Fibroblast of the aortic adventitia (primary cell): ENCODE results near the gene SRSF3. TPM values are rescaled to one million over a fixed set of nuclear protein-coding genes. Genes with fewer than 3 reads are reported as not detected.
A peak's percentile ranks its signal among the peaks of the same experiment; 100 is the strongest.
"Not testable (repeated sequence)": the region's sequence is repeated elsewhere in the genome, so short reads cannot be mapped to it uniquely, and the experiment has no call there.

Experiments
- DNase-seq: peaks from one replicate; pipeline ENCODE4 v3.0.0-alpha.2; 2010; ENCODE audit warnings: low read depth
- H3K4me3 ChIP-seq: 2 replicates; pipeline ENCODE4 v1.5.1; 2011; ENCODE audit warnings: low read depth, mild to moderate bottlenecking, control low read depth, low read length, moderate library complexity
- total RNA-seq: library from RNA; depleted of rRNA; stranded (reverse); fragments of >200 nt; gene quantifications from 2 replicates; pipeline ENCODE4 v1.2.3, GENCODE V29; 2012; ENCODE audit warnings: low replicate concordance
- TF ChIP-seq, protein P1 (sequence below): IDR thresholded peaks from 2 replicates; pipeline ENCODE4 v1.5.1; 2011; ENCODE audit warnings: mild to moderate bottlenecking, low read length, control low read depth, inconsistent platforms; ENCODE audit not compliant: insufficient read depth

SRSF3 gene
- total RNA-seq, 1 donor = 181 TPM

- H3K4me3 ChIP-seq = no peak overlapping the region
- TF ChIP-seq, protein P1, sequence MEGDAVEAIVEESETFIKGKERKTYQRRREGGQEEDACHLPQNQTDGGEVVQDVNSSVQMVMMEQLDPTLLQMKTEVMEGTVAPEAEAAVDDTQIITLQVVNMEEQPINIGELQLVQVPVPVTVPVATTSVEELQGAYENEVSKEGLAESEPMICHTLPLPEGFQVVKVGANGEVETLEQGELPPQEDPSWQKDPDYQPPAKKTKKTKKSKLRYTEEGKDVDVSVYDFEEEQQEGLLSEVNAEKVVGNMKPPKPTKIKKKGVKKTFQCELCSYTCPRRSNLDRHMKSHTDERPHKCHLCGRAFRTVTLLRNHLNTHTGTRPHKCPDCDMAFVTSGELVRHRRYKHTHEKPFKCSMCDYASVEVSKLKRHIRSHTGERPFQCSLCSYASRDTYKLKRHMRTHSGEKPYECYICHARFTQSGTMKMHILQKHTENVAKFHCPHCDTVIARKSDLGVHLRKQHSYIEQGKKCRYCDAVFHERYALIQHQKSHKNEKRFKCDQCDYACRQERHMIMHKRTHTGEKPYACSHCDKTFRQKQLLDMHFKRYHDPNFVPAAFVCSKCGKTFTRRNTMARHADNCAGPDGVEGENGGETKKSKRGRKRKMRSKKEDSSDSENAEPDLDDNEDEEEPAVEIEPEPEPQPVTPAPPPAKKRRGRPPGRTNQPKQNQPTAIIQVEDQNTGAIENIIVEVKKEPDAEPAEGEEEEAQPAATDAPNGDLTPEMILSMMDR = no peak
- peak; percentile 11 for DNase-seq
These were observed 10.2 kb downstream of the SRSF3 start for GRCh38 chr6:36604090-36605060.

- DNase-seq = no peak
- H3K4me3 ChIP-seq = no peak overlapping the region
- TF ChIP-seq, protein P1 = no peak
These were observed 11.0 kb downstream of the SRSF3 start for GRCh38 chr6:36605143-36605542.

- TF ChIP-seq, protein P1 = no peak
- no peak overlapping the region for H3K4me3 ChIP-seq
- peak; percentile 36 for DNase-seq
These were observed 11.6 kb downstream of the SRSF3 start for GRCh38 chr6:36605560-36606391.

- H3K4me3 ChIP-seq, DNase-seq: not testable (repeated sequence)
These were observed 13.1 kb downstream of the SRSF3 start for GRCh38 chr6:36607305-36607682.

DNA sequence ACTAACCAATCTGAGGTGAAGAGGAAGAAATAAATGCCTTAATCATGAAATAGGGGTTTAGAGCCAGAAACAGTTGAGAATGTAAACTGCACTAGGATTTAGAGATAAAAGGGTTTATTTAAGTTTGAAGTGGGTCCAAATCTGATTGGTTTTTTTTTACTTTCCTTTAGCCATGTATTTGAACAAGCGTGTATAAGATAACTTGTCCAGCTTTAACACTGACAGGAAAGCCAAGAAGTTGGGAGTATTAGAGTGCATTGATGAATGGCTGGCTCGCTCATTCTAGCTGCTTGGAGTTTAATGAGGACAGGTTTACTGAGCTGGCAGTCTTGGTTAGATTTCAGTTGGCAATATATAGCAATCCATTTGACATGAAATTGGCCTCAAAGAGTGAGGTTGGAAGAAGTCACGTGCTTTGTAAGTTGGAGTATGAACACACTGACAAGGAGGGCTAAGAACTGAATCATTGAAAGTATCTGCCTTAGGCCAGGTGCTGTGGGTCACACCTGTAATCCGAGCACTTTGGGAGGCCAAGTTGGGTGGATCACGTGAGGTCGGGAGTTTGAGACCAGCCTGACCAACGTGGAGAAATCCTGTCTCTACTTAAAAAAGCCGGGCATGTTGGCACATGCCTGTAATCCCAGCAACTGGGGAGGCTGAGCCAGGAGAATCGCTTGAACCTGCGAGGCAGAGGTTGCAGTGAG, 13.7 kb downstream of the SRSF3 start:
- no peak overlapping the region for H3K4me3 ChIP-seq
- peak; percentile 54 for DNase-seq
- TF ChIP-seq, protein P1 = no peak

GRCh38 chr6:36608788-36609563, 14.8 kb downstream of the SRSF3 start:
- no peak overlapping the region for H3K4me3 ChIP-seq
- no peak for DNase-seq
- TF ChIP-seq, protein P1 = no peak
